ENCODE measurements around the gene C7.

The C7 gene

GRCh38 chr5:40928886-40929448 is 19.7 kb downstream of the C7 start:
- DNase-seq = no peak

- DNase-seq = no peak
Measured at GRCh38 chr5:40932766-40933165, 23.5 kb downstream of the C7 start.

DNA sequence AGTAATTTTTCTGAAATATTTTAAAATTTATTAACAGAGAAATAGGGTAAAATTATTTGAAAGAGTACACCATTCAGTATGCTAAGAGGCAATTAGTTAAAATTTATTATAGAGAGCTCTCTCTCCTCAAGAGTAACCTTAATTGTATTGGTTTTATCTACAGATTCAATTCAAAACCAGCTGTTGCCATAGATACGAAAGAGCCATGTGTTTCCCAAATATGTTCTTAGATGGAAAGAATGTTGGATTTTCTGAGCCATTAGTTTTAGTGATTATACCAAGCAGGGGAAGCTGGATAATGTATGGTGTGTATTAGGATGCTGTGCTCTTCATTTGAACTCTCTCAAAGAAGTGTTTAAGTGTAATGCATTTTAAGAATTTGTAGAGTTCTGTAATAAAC is 27.8 kb downstream of the C7 start:
- no peak for DNase-seq

DNA sequence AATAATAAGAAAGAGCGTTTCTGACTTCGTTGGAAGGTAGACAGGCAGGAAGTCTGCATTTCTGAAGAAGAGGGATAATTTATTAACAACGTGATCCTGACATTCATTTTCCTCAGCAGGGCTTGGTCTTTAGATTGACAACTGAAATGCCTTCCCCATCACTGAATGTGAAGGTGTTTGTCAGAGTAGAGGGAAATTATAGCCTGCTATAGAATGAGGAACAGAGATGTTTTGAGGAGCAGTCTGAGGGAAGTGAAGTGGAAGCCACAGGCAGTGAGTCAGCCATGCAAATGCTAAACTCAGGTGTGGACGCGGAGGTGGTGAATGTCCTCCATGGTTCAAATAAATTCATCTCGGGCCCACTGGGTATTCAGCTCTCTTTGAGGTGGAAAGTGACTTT is 30.5 kb downstream of the C7 start:
- DNase-seq = no peak

GRCh38 chr5:40945111-40945510 is 35.8 kb downstream of the C7 start:
- no peak for DNase-seq

GRCh38 chr5:40955313-40955712 is 46.0 kb downstream of the C7 start:
- no peak for DNase-seq

DNA sequence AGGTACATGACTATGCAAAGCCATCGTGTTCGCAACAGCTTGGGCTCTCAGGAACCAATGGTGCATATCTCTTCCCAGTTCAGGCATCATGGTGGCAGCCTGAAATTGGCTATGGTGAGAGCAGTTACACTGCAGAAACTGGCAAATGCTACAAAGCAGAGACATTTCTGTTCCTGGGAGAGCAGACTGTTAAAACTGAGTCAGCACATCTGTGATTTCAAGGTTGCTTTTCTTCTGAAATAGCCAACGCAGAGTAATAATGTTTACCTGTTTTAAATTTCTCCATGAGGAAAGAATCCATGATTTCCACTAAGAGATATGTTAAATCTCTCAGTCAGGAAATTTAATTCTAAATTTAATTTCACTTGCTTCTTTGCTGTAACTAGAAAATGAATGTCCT is 47.8 kb downstream of the C7 start:
- no peak for DNase-seq

DNA sequence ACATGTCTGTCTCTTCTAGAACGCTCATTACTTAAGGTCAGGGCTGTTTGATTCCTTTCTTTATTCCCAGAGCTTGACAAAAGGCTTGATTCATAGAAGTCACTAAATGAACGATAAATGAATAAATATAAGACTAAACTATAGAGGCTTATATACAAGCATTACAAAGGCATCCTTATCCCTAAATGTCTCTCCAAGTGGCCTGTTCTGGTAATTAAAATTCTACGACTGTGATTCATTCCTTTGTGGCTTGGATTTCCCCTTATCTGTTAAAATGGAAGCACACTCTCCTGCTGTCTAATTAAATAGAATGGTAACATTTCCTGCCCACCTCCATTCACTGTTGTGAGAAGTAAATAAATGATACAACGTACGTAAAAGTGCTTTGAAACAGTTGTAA is 49.5 kb downstream of the C7 start:
- DNase-seq = no peak

GRCh38 chr5:40960037-40960436 is 50.7 kb downstream of the C7 start:
- DNase-seq = no peak

GRCh38 chr5:40962207-40962955 is 53.1 kb downstream of the C7 start:
- no peak for DNase-seq

DNA sequence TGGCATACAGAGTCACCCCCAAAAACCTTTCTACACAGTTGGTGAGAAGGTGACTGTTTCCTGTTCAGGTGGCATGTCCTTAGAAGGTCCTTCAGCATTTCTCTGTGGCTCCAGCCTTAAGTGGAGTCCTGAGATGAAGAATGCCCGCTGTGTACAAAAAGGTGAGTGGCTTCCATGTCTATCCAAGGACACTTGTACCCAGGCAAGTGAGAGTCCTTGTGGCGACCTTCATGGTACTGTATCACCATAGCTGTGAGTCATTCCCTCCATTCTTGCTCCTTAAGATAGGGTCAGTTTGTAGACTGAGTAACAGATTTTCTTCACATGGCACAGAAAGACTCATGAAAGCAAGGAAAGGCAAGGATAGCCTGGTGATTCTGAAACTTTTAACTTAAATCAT is 63.1 kb downstream of the C7 start:
- DNase-seq = no peak

DNA sequence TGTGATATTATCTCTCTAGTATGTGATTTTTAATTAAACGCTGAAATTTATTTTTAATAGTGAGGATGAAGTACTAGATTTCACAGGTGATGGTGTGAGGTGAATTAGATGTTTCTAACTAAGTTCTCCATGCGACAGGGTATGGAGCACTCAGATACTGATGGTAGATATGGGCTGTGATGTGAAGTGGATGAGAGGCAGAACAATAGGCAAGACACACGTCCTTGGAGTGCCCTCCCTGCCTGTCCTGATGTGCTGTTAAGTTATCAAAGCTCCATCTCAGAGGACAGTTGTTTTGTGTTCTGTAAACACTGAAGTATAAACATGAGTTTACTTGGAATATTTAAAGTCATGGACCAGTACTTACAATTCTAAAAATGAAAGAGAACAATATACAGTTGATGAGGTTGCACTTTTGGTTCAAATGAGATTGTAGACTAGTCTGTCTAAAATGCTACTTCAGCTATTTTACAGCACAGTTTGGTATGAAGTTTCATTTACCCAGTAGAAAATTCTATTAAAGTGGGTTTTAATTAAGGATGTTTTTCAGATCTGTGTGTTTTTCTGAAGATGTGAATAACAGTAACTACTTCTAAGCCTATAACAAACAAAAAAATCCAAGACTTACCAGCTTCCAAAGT is 64.2 kb downstream of the C7 start:
- DNase-seq = no peak

DNA sequence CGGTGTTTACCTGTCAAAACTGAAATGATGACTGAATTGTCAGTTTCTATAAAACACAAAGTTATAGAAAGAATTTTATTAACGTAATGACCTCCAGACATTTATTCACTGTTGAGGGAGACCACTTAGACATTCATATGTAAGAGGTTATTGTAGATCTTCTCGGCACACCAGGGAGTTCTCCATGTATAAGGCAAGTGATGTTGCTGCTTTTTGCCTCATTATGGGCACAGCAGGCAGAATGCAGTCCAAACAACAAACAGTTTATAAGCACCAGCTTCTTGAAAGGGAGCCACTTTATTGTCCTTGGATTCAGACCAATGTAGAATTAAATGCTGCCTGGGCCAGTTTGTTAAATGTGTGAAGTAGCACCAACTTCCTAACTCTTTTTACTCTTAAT is 66.7 kb downstream of the C7 start:
- no peak for DNase-seq

DNA sequence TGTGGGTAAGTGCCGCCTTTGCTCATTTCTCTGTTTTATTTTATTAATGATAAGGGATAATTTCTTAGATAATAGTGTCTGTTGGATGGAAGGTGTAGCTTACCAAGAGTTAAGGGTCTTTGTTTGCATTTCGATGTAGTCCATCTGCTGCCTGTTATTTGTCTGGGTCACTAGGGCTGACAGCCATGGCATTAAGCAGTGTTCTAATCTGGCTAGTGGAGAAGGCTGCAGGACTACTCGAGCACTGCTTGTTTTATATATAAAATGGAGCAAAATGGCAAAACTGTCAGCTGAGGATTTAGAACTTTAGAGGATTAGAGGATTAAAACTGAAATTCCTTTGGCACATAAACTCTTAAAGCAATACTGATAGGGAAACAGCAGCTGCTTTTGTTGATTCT is 67.5 kb downstream of the C7 start:
- no peak for DNase-seq

- DNase-seq = no peak
Measured at GRCh38 chr5:40981420-40981819, 72.1 kb downstream of the C7 start.

GRCh38 chr5:40983781-40984180 is 74.5 kb downstream of the C7 start:
- DNase-seq = no peak

DNA sequence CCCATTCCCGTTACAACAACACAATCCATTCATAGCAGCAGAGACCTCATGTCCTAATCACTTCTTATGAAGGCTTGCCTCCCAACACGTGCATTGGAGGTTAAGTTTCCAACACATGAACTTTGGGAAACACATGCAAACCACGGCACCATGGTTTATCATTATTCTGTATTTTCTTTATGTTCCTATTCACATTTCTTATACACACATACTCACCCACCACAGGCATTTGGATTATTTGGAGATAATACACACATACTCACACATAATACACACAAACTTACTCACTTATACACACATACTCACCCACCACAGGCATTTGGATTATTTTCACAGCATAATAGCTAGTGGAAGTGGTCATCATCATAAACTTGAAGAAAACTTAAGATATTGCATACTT is 75.6 kb downstream of the C7 start:
- no peak for DNase-seq

GRCh38 chr5:40985501-40985900 is 76.2 kb downstream of the C7 start:
- DNase-seq = no peak

DNA sequence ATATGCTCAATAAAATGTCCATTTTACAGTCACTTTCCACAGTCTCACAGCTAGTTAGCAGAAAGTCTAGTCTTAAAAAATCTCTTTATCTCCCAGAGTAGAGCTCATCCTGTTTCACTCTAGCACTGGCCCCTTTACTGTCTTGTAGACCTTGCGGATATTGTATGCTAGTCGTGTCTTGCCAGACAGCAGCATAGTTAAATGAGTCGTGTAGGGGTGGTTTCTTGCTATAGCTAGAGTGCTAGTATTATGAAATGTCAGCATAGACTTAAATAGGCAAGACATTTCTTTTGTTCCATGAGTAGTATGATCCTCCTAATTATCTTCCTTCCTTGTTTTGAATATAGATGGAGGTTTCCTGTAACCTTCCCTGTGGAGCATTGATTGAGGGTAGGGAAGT is 77.4 kb downstream of the C7 start:
- no peak for DNase-seq

GRCh38 chr5:40987349-40987748 is 78.1 kb downstream of the C7 start:
- no peak for DNase-seq

- no peak for DNase-seq
Measured at GRCh38 chr5:40988746-40989510, 79.6 kb downstream of the C7 start.

DNA sequence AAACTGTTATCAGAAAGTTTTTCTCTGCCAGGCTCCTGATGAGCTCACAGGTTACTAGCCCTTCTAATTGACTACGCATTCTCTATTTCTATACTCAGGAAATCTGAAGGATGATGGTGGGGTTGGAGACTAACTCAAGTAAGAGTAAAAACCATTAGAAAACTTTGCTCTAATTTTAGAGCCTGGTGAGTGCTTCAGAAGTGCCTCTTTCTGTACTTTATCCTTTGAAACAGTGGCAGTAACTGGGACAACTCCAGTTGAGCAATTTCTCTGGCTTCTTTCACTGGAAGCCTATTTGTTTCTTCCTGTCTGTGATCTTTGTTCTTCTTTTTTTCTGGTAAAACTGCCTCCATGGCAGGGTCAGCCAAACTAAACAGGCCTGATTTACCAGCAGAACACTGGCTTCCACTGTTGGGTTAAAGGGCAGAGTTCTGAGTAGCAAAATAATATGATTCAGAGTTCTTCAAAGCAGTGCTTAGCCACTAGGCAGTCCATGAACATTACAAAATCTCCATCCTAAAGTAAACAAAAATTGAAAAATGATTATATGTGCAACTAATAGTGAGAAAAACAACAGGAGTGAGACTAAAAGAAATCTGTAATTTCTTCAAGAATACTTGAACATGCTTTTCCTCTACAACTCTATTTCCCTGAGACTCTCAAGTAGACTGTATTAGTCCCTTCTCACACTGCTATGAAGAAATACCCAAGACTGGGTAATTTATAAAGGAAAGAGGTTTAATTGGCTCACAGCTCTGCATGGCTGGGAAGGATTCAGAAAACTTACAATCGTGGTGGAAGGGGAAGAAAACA is 82.1 kb downstream of the C7 start:
- DNase-seq = peak; percentile 21

GRCh38 chr5:40991981-40992559 is 82.8 kb downstream of the C7 start:
- DNase-seq = no peak

Measured in right hindlimb (tissue), 1 donor.